Measurements from ENCODE around the gene NRXN3. TPM values are rescaled to one million over a fixed set of nuclear protein-coding genes. Genes with fewer than 3 reads are reported as not detected.

NRXN3 gene
- total RNA-seq, 2 experiments from 2014 or later = not detected

DNA sequence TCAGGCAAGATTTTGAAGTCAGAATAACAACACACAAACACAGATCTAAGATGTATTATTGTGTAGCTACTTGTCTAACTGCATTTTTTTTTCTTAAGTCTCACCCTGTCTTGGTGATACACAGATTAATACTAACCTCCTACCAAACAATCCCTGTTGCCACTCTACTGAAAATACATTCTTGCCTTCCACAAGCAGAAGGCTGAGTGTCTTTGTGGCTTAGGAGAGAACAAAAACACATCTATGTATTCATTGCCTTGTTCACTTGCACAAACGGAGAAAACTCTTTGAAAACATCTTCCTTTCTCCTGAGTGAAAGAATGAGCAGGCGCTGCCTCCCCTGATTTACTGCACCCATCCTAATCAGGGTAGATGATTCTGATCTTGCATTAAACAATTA, 1398.9 kb downstream of the NRXN3 start:
- no peak for DNase-seq (ENCODE audit: low spot score)
- no peak for TF ChIP-seq EZH2phosphoT487 (IDR thresholded peaks at IDR 0.05; ENCODE audit: borderline replicate concordance, low read depth, low read length)
- TF ChIP-seq CTCF (conservative IDR thresholded peaks at IDR 0.05; ENCODE audit: low read length) = no peak
- ChIA-PET POLR2A (no interaction called here), CTCF (ENCODE audit: unreplicated experiment) (no interaction called here)
- H2AFZ ChIP-seq (ENCODE audit: low read length) = no peak overlapping the region
- H3K9me2 ChIP-seq (ENCODE audit: insufficient read depth, low read length) = no peaks in the 10 kb centered on the region
- no TSS peak for BruUV-seq (replicated peaks)
- no peak overlapping the region for H3K4me3 ChIP-seq (ENCODE audit: low read depth, low read length, poor library complexity, severe bottlenecking)
- H3K36me3 ChIP-seq (ENCODE audit: insufficient read depth, low read length) = no peaks in the 10 kb centered on the region
- intact Hi-C loops (cut with micrococcal nuclease; ENCODE audit: unreplicated experiment) = no loop called here
- no peak overlapping the region for H3K27ac ChIP-seq (ENCODE audit: low read depth, low read length, poor library complexity, severe bottlenecking)
- no peak overlapping the region for H3K4me2 ChIP-seq (ENCODE audit: low read length)
- no peaks in the 10 kb centered on the region for H3K4me1 ChIP-seq (ENCODE audit: insufficient read depth, low read length, poor library complexity, severe bottlenecking)
- H4K20me1 ChIP-seq (ENCODE audit: insufficient read depth, low read length) = no peaks in the 10 kb centered on the region
- H3K79me2 ChIP-seq (ENCODE audit: insufficient read depth, low read depth, low read length) = no peaks in the 10 kb centered on the region
- H3K9me3 ChIP-seq (ENCODE audit: low read length) = no peaks in the 10 kb centered on the region

GRCh38 chr14:79570648-79571047, 1400.5 kb downstream of the NRXN3 start:
- H3K27ac ChIP-seq (ENCODE audit: low read depth, low read length, poor library complexity, severe bottlenecking) = no peak overlapping the region
- no TSS peak for BruUV-seq (replicated peaks)
- no peaks in the 10 kb centered on the region for H3K4me1 ChIP-seq (ENCODE audit: insufficient read depth, low read length, poor library complexity, severe bottlenecking)
- no peak for DNase-seq (ENCODE audit: low spot score)
- no peak overlapping the region for H3K4me3 ChIP-seq (ENCODE audit: low read depth, low read length, poor library complexity, severe bottlenecking)
- H2AFZ ChIP-seq (ENCODE audit: low read length) = no peak overlapping the region
- no peaks in the 10 kb centered on the region for H3K9me3 ChIP-seq (ENCODE audit: low read length)
- TF ChIP-seq EZH2phosphoT487 (IDR thresholded peaks at IDR 0.05; ENCODE audit: borderline replicate concordance, low read depth, low read length) = no peak
- TF ChIP-seq CTCF (conservative IDR thresholded peaks at IDR 0.05; ENCODE audit: low read length) = no peak
- ChIA-PET POLR2A (no interaction called here), CTCF (ENCODE audit: unreplicated experiment) (no interaction called here)
- no peaks in the 10 kb centered on the region for H3K36me3 ChIP-seq (ENCODE audit: insufficient read depth, low read length)
- H3K79me2 ChIP-seq (ENCODE audit: insufficient read depth, low read depth, low read length) = no peaks in the 10 kb centered on the region
- intact Hi-C loops (cut with micrococcal nuclease; ENCODE audit: unreplicated experiment) = no loop called here
- H3K9me2 ChIP-seq (ENCODE audit: insufficient read depth, low read length) = no peaks in the 10 kb centered on the region
- no peaks in the 10 kb centered on the region for H4K20me1 ChIP-seq (ENCODE audit: insufficient read depth, low read length)
- H3K4me2 ChIP-seq (ENCODE audit: low read length) = no peak overlapping the region

- TF ChIP-seq CTCF (conservative IDR thresholded peaks at IDR 0.05; ENCODE audit: low read length) (no peak), EZH2phosphoT487 (IDR thresholded peaks at IDR 0.05; ENCODE audit: borderline replicate concordance, low read depth, low read length) (no peak)
- BruUV-seq (replicated peaks) = no TSS peak
- no peak for DNase-seq (ENCODE audit: low spot score)
- POLR2A ChIA-PET = no interaction called here
- Histone ChIP-seq H3K27ac (ENCODE audit: low read depth, low read length, poor library complexity, severe bottlenecking) (no peak overlapping the region), H3K4me2 (ENCODE audit: low read length) (no peak overlapping the region), H3K4me3 (ENCODE audit: low read depth, low read length, poor library complexity, severe bottlenecking) (no peak overlapping the region), H4K20me1 (ENCODE audit: insufficient read depth, low read length) (no peaks in the 10 kb centered on the region), H2AFZ (ENCODE audit: low read length) (no peak overlapping the region), H3K36me3 (ENCODE audit: insufficient read depth, low read length) (no peaks in the 10 kb centered on the region), H3K9me2 (ENCODE audit: insufficient read depth, low read length) (no peaks in the 10 kb centered on the region), H3K4me1 (ENCODE audit: insufficient read depth, low read length, poor library complexity, severe bottlenecking) (no peaks in the 10 kb centered on the region), H3K9me3 (ENCODE audit: low read length) (no peaks in the 10 kb centered on the region), H3K79me2 (ENCODE audit: insufficient read depth, low read depth, low read length) (no peaks in the 10 kb centered on the region)
- CTCF ChIA-PET (ENCODE audit: unreplicated experiment) = no interaction called here
- intact Hi-C loops (cut with micrococcal nuclease; ENCODE audit: unreplicated experiment) = no loop called here
Observed at GRCh38 chr14:79571366-79571765, 1401.2 kb downstream of the NRXN3 start.
